GM23248 (cell line): ENCODE measurements around the gene DNAI7. TPM values are rescaled to one million over a fixed set of nuclear protein-coding genes. Genes with fewer than 3 reads are reported as not detected.

ENCODE experiments used
- DNase-seq: peaks from one replicate; pipeline ENCODE4 v3.0.0-alpha.2; 2015
- H2AFZ ChIP-seq: fragments of 200-600 bp; sonication (generic); 2 replicates; pipeline ENCODE4 v1.6.1; 2016; ENCODE audit warnings: antibody characterized with exemption
- H3F3A ChIP-seq: fragments of 200-600 bp; sonication (generic); 2 replicates; pipeline ENCODE4 v1.6.1; 2016; ENCODE audit warnings: mild to moderate bottlenecking, antibody characterized with exemption, mixed run types; ENCODE audit not compliant: insufficient read depth
- H3K27ac ChIP-seq: fragments of 200-600 bp; sonication (generic); 2 replicates; pipeline ENCODE4 v1.5.1; 2016; ENCODE audit warnings: mild to moderate bottlenecking
- H3K27me3 ChIP-seq: fragments of 200-600 bp; sonication (generic); replicated peaks from 2 replicates; pipeline ENCODE4 v1.6.1; 2016; ENCODE audit warnings: mild to moderate bottlenecking; ENCODE audit not compliant: insufficient read depth
- H3K36me3 ChIP-seq: fragments of 200-600 bp; sonication (generic); 2 replicates; pipeline ENCODE4 v1.6.1; 2016; ENCODE audit warnings: low read depth, mild to moderate bottlenecking
- H3K4me1 ChIP-seq: fragments of 200-600 bp; sonication (generic); 2 replicates; pipeline ENCODE4 v1.6.1; 2016; ENCODE audit warnings: mild to moderate bottlenecking; ENCODE audit not compliant: insufficient read depth
- H3K4me2 ChIP-seq: fragments of 200-600 bp; sonication (generic); one replicate; pipeline ENCODE4 v1.6.1; 2016; ENCODE audit warnings: mild to moderate bottlenecking; ENCODE audit not compliant: unreplicated experiment
- H3K4me3 ChIP-seq: fragments of 200-600 bp; sonication (generic); 2 replicates; pipeline ENCODE4 v1.5.1; 2016; ENCODE audit warnings: mild to moderate bottlenecking
- H3K79me2 ChIP-seq: fragments of 200-600 bp; sonication (generic); 2 replicates; pipeline ENCODE4 v1.6.1; 2016; ENCODE audit warnings: mild to moderate bottlenecking; ENCODE audit not compliant: insufficient read depth
- H3K9ac ChIP-seq: fragments of 200-600 bp; sonication (generic); 2 replicates; pipeline ENCODE4 v1.6.1; 2016; ENCODE audit warnings: mild to moderate bottlenecking
- H3K9me2 ChIP-seq: fragments of 200-600 bp; sonication (generic); 2 replicates; pipeline ENCODE4 v1.6.1; 2016; ENCODE audit warnings: mixed run types, mild to moderate bottlenecking, moderate library complexity; ENCODE audit not compliant: insufficient read depth
- H3K9me3 ChIP-seq: fragments of 200-600 bp; sonication (generic); one replicate; pipeline ENCODE4 v1.6.1; 2017; ENCODE audit warnings: low read depth
- H4K20me1 ChIP-seq: fragments of 200-600 bp; sonication (generic); 2 replicates; pipeline ENCODE4 v1.6.0; 2016; ENCODE audit not compliant: insufficient read depth
- EZH2 ChIP-seq: fragments of 200-600 bp; sonication (generic); IDR thresholded peaks from 2 replicates; pipeline ENCODE4 v1.6.1; 2018; ENCODE audit warnings: antibody characterized with exemption, mild to moderate bottlenecking; ENCODE audit not compliant: insufficient read depth, poor library complexity, severe bottlenecking
- EZH2phosphoT487 ChIP-seq: fragments of 200-600 bp; sonication (generic); IDR thresholded peaks from 2 replicates; pipeline ENCODE4 v1.6.1; 2018; ENCODE audit warnings: antibody characterized with exemption, moderate library complexity, mild to moderate bottlenecking, low read depth; ENCODE audit not compliant: insufficient read depth
- WGBS, 2 experiments: methylation state at CpG; one replicate each; pipeline ENCODE4 v1.1.6; 2015 to 2017; ENCODE audit warnings: low lambda C conversion rate in 2 of 2, low coverage in 1 of 2; ENCODE audit errors: missing lambda C conversion rate in 2 of 2; 5-methylcytosine and 5-hydroxymethylcytosine counted together
- in situ Hi-C: fragments of 300-500 bp; cut with MboI; formaldehyde crosslinking; loops from 2 replicates; pipeline ENCODE4 v1.15.0; 2020
- polyA plus RNA-seq: library from polyadenylated mRNA; unstranded; fragments of >200 nt; fragmentation: Nextera tagmentation; extraction: Ambion mirVana; gene quantifications from 2 replicates; pipeline ENCODE4 v1.2.1, GENCODE V29; 2016
- total RNA-seq: library from RNA; depleted of rRNA; stranded (reverse); fragments of >200 nt; shearing (Covaris generic); gene quantifications from 2 replicates; pipeline ENCODE4 v1.2.3, GENCODE V29; 2014

The DNAI7 gene
- total and polyA plus RNA-seq, 2 experiments from 2014 or later = not detected

DNA sequence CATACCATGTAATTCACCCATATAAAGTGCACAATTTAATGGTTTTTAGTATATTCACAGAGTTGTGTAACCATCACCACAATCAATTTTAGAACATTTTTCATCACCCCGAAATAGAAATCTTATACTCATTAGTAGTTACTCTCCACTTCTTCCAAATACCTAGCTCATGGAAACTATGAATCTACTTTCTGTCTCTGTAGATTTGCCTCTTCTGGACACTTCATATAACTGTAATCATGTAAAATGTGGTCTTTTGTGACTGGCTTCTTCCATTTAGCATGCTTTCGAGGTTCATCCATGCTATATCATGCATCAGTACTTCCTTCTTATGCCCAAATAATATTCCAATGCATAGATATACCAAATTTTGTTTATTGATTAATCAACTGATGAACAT, 10.8 kb downstream of the DNAI7 start:
- no peak overlapping the region for H3K9ac ChIP-seq
- H3K36me3 ChIP-seq = no peaks in the 10 kb centered on the region
- DNase-seq = no peak
- 0 out of 2 replicates have a peak, but pooled peaks cover 5% of the 10 kb centered on the region for H3F3A ChIP-seq
- TF ChIP-seq EZH2phosphoT487 (no peak), EZH2 (no peak)
- no peaks in the 10 kb centered on the region for H4K20me1 ChIP-seq
- WGBS, 2 experiments = 31 to 37% methylated on average over 2 of the region's 2 CpGs
- H3K4me2 ChIP-seq = no peak overlapping the region
- H3K4me3 ChIP-seq = no peak overlapping the region
- no peaks in the 10 kb centered on the region for H3K9me2 ChIP-seq
- H3K79me2 ChIP-seq = no peaks in the 10 kb centered on the region
- H3K27ac ChIP-seq = no peak overlapping the region
- H3K9me3 ChIP-seq = no peaks in the 10 kb centered on the region
- H2AFZ ChIP-seq = no peak overlapping the region
- in situ Hi-C loops = no loop called here
- H3K4me1 ChIP-seq = peaks cover 5% of the 10 kb centered on the region
- H3K27me3 ChIP-seq = no peaks in the 10 kb centered on the region

DNA sequence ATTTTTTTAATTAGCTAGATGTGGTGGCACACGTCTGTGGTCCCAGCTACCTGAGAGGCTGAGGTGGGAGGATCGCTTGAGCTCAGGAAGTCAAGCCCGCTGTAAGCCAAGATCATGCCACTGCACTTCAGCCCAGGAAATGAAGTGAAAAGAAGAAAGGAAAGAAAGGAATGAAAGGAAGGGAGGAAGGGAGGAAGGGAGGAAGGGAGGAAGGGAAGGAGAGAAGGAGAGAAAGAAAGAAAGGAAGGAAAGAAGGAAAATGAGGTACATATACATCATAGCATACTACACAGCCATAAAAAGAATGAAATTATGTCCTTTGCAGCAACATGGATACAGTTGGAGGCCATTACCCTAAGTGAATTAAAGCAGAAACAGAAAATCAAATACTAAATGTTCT, 12.2 kb downstream of the DNAI7 start:
- no peaks in the 10 kb centered on the region; the same call in 1 of the 2 replicates for H3K4me1 ChIP-seq
- no peak overlapping the region for H2AFZ ChIP-seq
- H3K27me3 ChIP-seq = no peaks in the 10 kb centered on the region
- H3K79me2 ChIP-seq = no peaks in the 10 kb centered on the region
- H3K27ac ChIP-seq = no peak overlapping the region
- no peak overlapping the region for H3K9ac ChIP-seq
- 52 to 63% methylated on average over 3 of the region's 3 CpGs for WGBS, 2 experiments
- H3K4me3 ChIP-seq = no peak overlapping the region
- no peak overlapping the region for H3K4me2 ChIP-seq
- 0 out of 2 replicates have a peak, but pooled peaks cover 5% of the 10 kb centered on the region for H3F3A ChIP-seq
- DNase-seq = no peak
- H3K9me2 ChIP-seq = no peaks in the 10 kb centered on the region
- no peaks in the 10 kb centered on the region for H3K36me3 ChIP-seq
- no peaks in the 10 kb centered on the region for H4K20me1 ChIP-seq
- in situ Hi-C loops = no loop called here
- TF ChIP-seq EZH2phosphoT487 (no peak), EZH2 (no peak)
- H3K9me3 ChIP-seq = no peaks in the 10 kb centered on the region

DNA sequence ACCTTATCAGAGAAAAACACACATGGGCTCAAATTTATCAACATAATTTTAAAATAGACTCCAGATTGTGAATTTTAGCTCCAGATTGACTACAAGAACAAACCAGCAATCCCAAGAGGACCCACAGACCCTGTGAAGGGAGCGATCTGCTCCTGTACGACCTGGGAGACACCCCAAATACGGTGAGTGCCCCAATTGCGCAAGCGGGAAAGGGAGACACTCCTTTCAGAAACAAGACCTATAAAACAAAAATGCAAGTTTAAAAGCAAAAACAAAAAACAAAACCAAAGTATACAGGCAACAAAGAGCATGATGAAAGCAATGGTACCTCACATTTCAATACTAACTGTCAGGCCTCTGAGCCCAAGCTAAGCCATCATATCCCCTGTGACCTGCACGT, 32.1 kb downstream of the DNAI7 start:
- H3K4me3 ChIP-seq = no peak overlapping the region
- 71 to 75% methylated on average over 6 of the region's 6 CpGs for WGBS, 2 experiments
- H3K27ac ChIP-seq = no peak overlapping the region
- H3K27me3 ChIP-seq = peaks cover 16% of the 10 kb centered on the region; the same call in 1 of the 2 replicates
- no peaks in the 10 kb centered on the region for H3K4me1 ChIP-seq
- TF ChIP-seq EZH2 (no peak), EZH2phosphoT487 (no peak)
- no peak overlapping the region for H2AFZ ChIP-seq
- H3F3A ChIP-seq = no peaks in the 10 kb centered on the region
- no peak overlapping the region for H3K4me2 ChIP-seq
- no peaks in the 10 kb centered on the region for H3K79me2 ChIP-seq
- no peak for DNase-seq
- in situ Hi-C loops = no loop called here
- H3K9ac ChIP-seq = no peak overlapping the region
- no peaks in the 10 kb centered on the region for H4K20me1 ChIP-seq
- no peaks in the 10 kb centered on the region for H3K36me3 ChIP-seq
- H3K9me2 ChIP-seq = no peaks in the 10 kb centered on the region
- H3K9me3 ChIP-seq = no peaks in the 10 kb centered on the region

DNA sequence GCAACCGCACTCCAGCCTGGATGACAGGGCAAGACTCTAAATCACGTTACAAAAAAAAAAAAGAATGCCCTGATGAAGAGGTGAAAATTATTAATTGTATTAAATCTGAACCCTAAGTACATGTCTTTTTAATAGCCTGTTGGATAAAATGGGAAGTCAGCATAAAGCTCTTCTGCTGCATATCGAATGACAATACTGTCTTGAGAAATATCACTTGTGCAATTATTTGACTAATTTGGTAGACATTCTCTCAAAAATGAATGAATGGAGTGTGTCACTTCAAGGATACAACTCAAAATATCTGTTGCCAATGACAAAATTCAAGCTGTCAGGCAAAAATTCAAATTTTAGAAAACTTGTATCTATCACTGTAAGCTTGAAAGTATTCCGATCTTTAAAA, 38.9 kb downstream of the DNAI7 start:
- in situ Hi-C loops = no loop called here
- H3K9ac ChIP-seq = no peak overlapping the region

More for the DNA sequence above, 38.9 kb downstream of the DNAI7 start:
- H3K27ac ChIP-seq = no peak overlapping the region
- 92 to 94% methylated on average over 4 of the region's 4 CpGs for WGBS, 2 experiments
- no peak overlapping the region for H3K4me3 ChIP-seq
- no peak for DNase-seq
- no peaks in the 10 kb centered on the region for H3K9me3 ChIP-seq
- no peaks in the 10 kb centered on the region for H3K27me3 ChIP-seq
- H4K20me1 ChIP-seq = no peaks in the 10 kb centered on the region
- no peak overlapping the region for H3K4me2 ChIP-seq
- no peaks in the 10 kb centered on the region for H3K9me2 ChIP-seq
- TF ChIP-seq EZH2 = no peak
- no peak for TF ChIP-seq EZH2phosphoT487
- no peaks in the 10 kb centered on the region for H3K36me3 ChIP-seq
- peaks cover 26% of the 10 kb centered on the region for H3F3A ChIP-seq
- H3K4me1 ChIP-seq = peaks cover 10% of the 10 kb centered on the region
- H2AFZ ChIP-seq = no peak overlapping the region
- H3K79me2 ChIP-seq = no peaks in the 10 kb centered on the region
